HepG2 (cell line): ENCODE data around the gene ELAPOR1. TPM values are rescaled to one million over a fixed set of nuclear protein-coding genes. Genes with fewer than 3 reads are reported as not detected.

ENCODE experiments used
- CEBPG ChIP-seq: IDR thresholded peaks from 2 replicates; pipeline ENCODE4 v1.6.1; 2016
- DRAP1 ChIP-seq: IDR thresholded peaks from 2 replicates; pipeline ENCODE4 v1.6.1; 2016; ENCODE audit warnings: missing genetic modification reagents, missing compliant biosample characterization
- HOMEZ ChIP-seq: IDR thresholded peaks from 2 replicates; pipeline ENCODE4 v1.6.1; 2016; ENCODE audit warnings: low read depth
- HOXA3 ChIP-seq: sonication (generic); formaldehyde crosslinking; IDR thresholded peaks from 2 replicates; pipeline ENCODE4 v1.5.0; 2020; ENCODE audit warnings: missing genetic modification reagents
- LCORL ChIP-seq, 2 experiments: fragments of 450-650 bp in 1 of 2; sonication (generic) in 1 of 2; formaldehyde crosslinking in 1 of 2; IDR thresholded peaks; 2 replicates each; pipeline versions ENCODE4 v1.5.0 to v1.6.1; 2017 to 2020; ENCODE audit warnings: antibody characterized with exemption in 1 of 2, missing genetic modification reagents in 1 of 2
- NFYB ChIP-seq: sonication (generic); formaldehyde crosslinking; IDR thresholded peaks from 2 replicates; pipeline ENCODE4 v1.4.0; 2020; ENCODE audit warnings: missing genetic modification reagents
- POGZ ChIP-seq: sonication (generic); formaldehyde crosslinking; IDR thresholded peaks from 2 replicates; pipeline ENCODE4 v1.4.0; 2020; ENCODE audit warnings: mild to moderate bottlenecking, missing genetic modification reagents
- SOX6 ChIP-seq, 2 experiments: fragments of 450-650 bp in 1 of 2; sonication (generic) in 1 of 2; formaldehyde crosslinking in 1 of 2; IDR thresholded peaks; 2 replicates each; pipeline versions ENCODE4 v1.4.0 to v1.6.1; 2017 to 2020; ENCODE audit warnings: antibody characterized with exemption in 1 of 2, mild to moderate bottlenecking in 1 of 2, missing genetic modification reagents in 1 of 2
- SP5 ChIP-seq: IDR thresholded peaks from 2 replicates; pipeline ENCODE4 v1.6.1; 2016; ENCODE audit warnings: low read depth, borderline replicate concordance
- SRSF4 ChIP-seq: fragments of 200-400 bp; formaldehyde crosslinking; IDR thresholded peaks from one replicate; pipeline ENCODE4 v1.6.1; 2018; ENCODE audit warnings: mild to moderate bottlenecking, low read depth, low read length, moderate library complexity; ENCODE audit not compliant: poor library complexity, severe bottlenecking
- ZBED4 ChIP-seq: sonication (generic); formaldehyde crosslinking; IDR thresholded peaks from 2 replicates; pipeline ENCODE4 v1.4.0; 2020; ENCODE audit warnings: missing genetic modification reagents, borderline replicate concordance
- ZBTB20 ChIP-seq: sonication (generic); formaldehyde crosslinking; IDR thresholded peaks from 2 replicates; pipeline ENCODE4 v1.8.1; 2023; ENCODE audit warnings: missing genetic modification reagents, low read depth, mild to moderate bottlenecking, borderline replicate concordance
- ZBTB4 ChIP-seq: sonication (generic); formaldehyde crosslinking; IDR thresholded peaks from 2 replicates; pipeline ENCODE4 v1.4.0; 2020; ENCODE audit warnings: missing genetic modification reagents, mild to moderate bottlenecking, borderline replicate concordance
- ZEB1 ChIP-seq: IDR thresholded peaks from 2 replicates; pipeline ENCODE4 v1.6.1; 2012; ENCODE audit warnings: mild to moderate bottlenecking, low read depth, inconsistent platforms; ENCODE audit not compliant: insufficient replicate concordance
- ZNF207 ChIP-seq: fragments of 450-650 bp; IDR thresholded peaks from 2 replicates; pipeline ENCODE4 v1.6.1; 2016; ENCODE audit warnings: antibody characterized with exemption, borderline replicate concordance
- ZNF597 ChIP-seq: sonication (generic); formaldehyde crosslinking; IDR thresholded peaks from 2 replicates; pipeline ENCODE4 v1.5.0; 2020; ENCODE audit warnings: missing genetic modification reagents
- ZNF605 ChIP-seq: sonication (generic); formaldehyde crosslinking; IDR thresholded peaks from 2 replicates; pipeline ENCODE4 v1.8.0; 2022; ENCODE audit warnings: mild to moderate bottlenecking, missing genetic modification reagents
- polyA plus RNA-seq, 8 experiments: library from polyadenylated mRNA; depleted of rRNA in 3 of 8; stranded (reverse) in 7 of 8; unstranded in 1 of 8; fragments of >200 nt; fragmentation: Illumina TruSeq in 4 of 8; extraction: Trizol in 4 of 8; gene quantifications; 2 replicates each; pipeline versions ENCODE4 v1.2.1 to v1.2.3, GENCODE V29; 2011 to 2016; ENCODE audit warnings: low read depth in 4 of 8, missing spikeins in 1 of 8, mixed read lengths in 1 of 8; ENCODE audit not compliant: insufficient read depth in 1 of 8
- total RNA-seq, 5 experiments: library from RNA; depleted of rRNA; stranded (reverse); fragments of >200 nt; fragmentation: Illumina TruSeq; extraction: Trizol; gene quantifications; 2 replicates each; pipeline ENCODE4 v1.2.3, GENCODE V29; 2016; ENCODE audit warnings: low read depth in 1 of 5

Gene ELAPOR1
- total and polyA plus RNA-seq, 2 of the 13 experiments (the other 11 are each of a cell fraction or from before 2014, with no cell fraction given) = 0.13 to 0.20 TPM

- TF ChIP-seq ZBED4 (CRISPR knock-in tag) (peak; percentile 71; the same call in 1 of the 2 replicates), SOX6 (IDR thresholded peaks at IDR 0.05) (no peak), SOX6 (CRISPR knock-in tag; IDR thresholded peaks at IDR 0.05) (peak; percentile 43; the same call in 1 of the 2 replicates), ZBTB4 (CRISPR knock-in tag) (no peak), ZNF207 (no peak), SRSF4 (no peak), HOXA3 (CRISPR knock-in tag) (peak; percentile 60; the same call in 1 of the 2 replicates), DRAP1 (CRISPR knock-in tag) (peak; percentile 52), ZNF597 (CRISPR knock-in tag) (no peak), ZNF605 (peak; percentile 60), SP5 (CRISPR knock-in tag) (0 out of 2 replicates have a peak, but pooled peaks have one; percentile 30), ZBTB20 (CRISPR knock-in tag) (0 out of 2 replicates have a peak, but pooled peaks have one; percentile 45), HOMEZ (no peak), NFYB (CRISPR knock-in tag) (0 out of 2 replicates have a peak, but pooled peaks have one; percentile 30), LCORL (IDR thresholded peaks at IDR 0.05) (no peak), LCORL (CRISPR knock-in tag; IDR thresholded peaks at IDR 0.05) (peak; percentile 75), POGZ (0 out of 2 replicates have a peak, but pooled peaks have one; percentile 12), CEBPG (CRISPR knock-in tag) (peak; percentile 14; the same call in 1 of the 2 replicates), ZEB1 (peak; percentile 51)
Observed at GRCh38 chr1:109089242-109090015, 24.5 kb upstream of the ELAPOR1 start (continued).
